GM06990 (cell line): ENCODE results near the gene CTIF.

ENCODE experiments used
- DNase-seq: peaks from one replicate; pipeline ENCODE4 v3.0.0-alpha.2; 2011; ENCODE audit not compliant: insufficient read length; ENCODE audit errors: extremely low read depth
- H3K27me3 ChIP-seq: replicated peaks from 2 replicates; pipeline ENCODE4 v1.6.0; 2011; ENCODE audit warnings: low read length; ENCODE audit not compliant: control insufficient read depth, insufficient read depth
- H3K36me3 ChIP-seq: 2 replicates; pipeline ENCODE4 v1.5.1; 2011; ENCODE audit warnings: low read length; ENCODE audit not compliant: control insufficient read depth, insufficient read depth
- H3K4me3 ChIP-seq: replicated peaks from 2 replicates; pipeline ENCODE4 v1.5.1; 2011; ENCODE audit warnings: low read depth, mild to moderate bottlenecking, control low read depth, low read length
- TF ChIP-seq, protein P1 (sequence below): IDR thresholded peaks from 2 replicates; pipeline ENCODE4 v1.5.1; 2011; ENCODE audit warnings: low read length, control low read depth, mild to moderate bottlenecking, inconsistent platforms; ENCODE audit not compliant: insufficient read depth, poor library complexity, severe bottlenecking

Gene CTIF

DNA sequence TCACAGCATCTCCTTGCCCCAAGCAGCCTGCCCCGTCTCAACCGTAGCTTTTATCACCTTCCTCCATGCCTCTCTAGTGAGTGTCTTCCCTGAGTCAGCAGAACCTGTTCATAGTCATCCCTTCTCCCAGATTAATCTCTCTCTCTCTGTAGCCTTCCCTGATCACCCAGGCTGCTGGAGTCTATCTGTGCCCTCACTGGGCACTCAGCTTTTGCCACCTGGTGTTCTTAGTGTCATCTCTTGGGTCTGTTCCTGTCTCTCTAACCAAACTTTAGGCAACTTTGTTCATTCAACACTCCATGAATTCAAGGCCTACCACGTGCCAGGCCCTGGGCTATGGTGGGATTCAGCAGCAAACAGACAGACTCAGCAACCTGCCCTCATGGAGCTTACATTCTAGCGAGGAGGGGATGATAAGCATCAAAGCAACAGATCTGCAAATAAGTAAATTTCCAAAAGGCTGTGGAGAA, 252.8 kb downstream of the CTIF start:
- TF ChIP-seq, protein P1, sequence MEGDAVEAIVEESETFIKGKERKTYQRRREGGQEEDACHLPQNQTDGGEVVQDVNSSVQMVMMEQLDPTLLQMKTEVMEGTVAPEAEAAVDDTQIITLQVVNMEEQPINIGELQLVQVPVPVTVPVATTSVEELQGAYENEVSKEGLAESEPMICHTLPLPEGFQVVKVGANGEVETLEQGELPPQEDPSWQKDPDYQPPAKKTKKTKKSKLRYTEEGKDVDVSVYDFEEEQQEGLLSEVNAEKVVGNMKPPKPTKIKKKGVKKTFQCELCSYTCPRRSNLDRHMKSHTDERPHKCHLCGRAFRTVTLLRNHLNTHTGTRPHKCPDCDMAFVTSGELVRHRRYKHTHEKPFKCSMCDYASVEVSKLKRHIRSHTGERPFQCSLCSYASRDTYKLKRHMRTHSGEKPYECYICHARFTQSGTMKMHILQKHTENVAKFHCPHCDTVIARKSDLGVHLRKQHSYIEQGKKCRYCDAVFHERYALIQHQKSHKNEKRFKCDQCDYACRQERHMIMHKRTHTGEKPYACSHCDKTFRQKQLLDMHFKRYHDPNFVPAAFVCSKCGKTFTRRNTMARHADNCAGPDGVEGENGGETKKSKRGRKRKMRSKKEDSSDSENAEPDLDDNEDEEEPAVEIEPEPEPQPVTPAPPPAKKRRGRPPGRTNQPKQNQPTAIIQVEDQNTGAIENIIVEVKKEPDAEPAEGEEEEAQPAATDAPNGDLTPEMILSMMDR: no peak
- Histone ChIP-seq H3K4me3 (no peak overlapping the region), H3K27me3 (no peaks in the 10 kb centered on the region), H3K36me3 (no peaks in the 10 kb centered on the region)
- no peak for DNase-seq

- TF ChIP-seq, protein P1: no peak
- Histone ChIP-seq H3K27me3 (no peaks in the 10 kb centered on the region), H3K4me3 (no peak overlapping the region), H3K36me3 (no peaks in the 10 kb centered on the region)
- DNase-seq: no peak
These were observed 253.3 kb downstream of the CTIF start for GRCh38 chr18:48792141-48792540.

DNA sequence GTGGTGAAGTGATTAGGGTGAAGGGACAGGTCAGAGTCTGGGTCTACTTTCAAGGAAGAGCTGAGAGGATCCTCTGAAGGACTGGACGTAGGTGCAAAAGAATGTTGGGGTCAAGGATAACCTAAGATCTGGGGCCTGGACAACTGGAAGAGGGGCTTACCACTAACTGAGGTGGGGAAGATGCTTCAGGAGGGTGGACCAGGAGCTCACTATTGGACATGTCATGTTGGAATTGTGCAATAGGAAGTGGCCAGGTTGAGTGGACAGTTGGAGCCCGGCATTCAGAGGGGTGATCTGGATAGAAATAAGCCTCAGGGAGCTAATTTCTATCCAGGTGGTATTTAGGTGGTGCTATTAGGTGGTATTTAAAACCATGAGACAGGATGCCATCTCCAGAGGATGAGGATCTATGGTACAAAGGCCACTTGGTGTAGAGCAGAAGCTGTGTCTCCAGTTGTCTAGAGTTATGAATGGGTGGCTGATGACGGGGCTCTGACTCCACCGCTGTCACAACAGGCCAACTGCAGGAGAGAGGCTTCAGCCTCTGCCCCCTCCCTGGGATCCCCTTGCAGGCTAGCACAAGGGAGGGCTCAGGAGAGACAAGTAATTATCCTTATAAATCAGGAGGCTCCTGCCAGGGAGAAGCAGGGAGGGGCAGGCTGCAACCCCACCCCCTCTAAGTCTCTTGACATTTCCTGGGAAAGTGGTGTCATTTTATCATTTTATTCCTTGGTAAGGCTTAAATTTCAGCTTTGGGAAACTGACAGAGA, 254.0 kb downstream of the CTIF start:
- Histone ChIP-seq H3K4me3 (no peak overlapping the region), H3K27me3 (no peaks in the 10 kb centered on the region), H3K36me3 (no peaks in the 10 kb centered on the region)
- TF ChIP-seq, protein P1: no peak
- no peak for DNase-seq

- no peak for DNase-seq
- Histone ChIP-seq H3K36me3 (no peaks in the 10 kb centered on the region), H3K27me3 (no peaks in the 10 kb centered on the region), H3K4me3 (no peak overlapping the region)
- TF ChIP-seq, protein P1: no peak
These were observed 255.6 kb downstream of the CTIF start for GRCh38 chr18:48794251-48794970.

GRCh38 chr18:48795696-48796095, 256.9 kb downstream of the CTIF start:
- H3K36me3 ChIP-seq: no peaks in the 10 kb centered on the region
- DNase-seq: no peak
- TF ChIP-seq, protein P1: no peak
- H3K27me3 ChIP-seq: no peaks in the 10 kb centered on the region
- H3K4me3 ChIP-seq: no peak overlapping the region
